T-helper 22 cell (primary cell): Measurements from ENCODE around the gene EYS.

ENCODE experiments used
- DNase-seq: peaks from one replicate; pipeline ENCODE4 v3.0.0-alpha.2; 2020; ENCODE audit warnings: low read depth

Gene EYS

GRCh38 chr6:64831680-64832079 is 875.3 kb downstream of the EYS start:
- no peak for DNase-seq

DNA sequence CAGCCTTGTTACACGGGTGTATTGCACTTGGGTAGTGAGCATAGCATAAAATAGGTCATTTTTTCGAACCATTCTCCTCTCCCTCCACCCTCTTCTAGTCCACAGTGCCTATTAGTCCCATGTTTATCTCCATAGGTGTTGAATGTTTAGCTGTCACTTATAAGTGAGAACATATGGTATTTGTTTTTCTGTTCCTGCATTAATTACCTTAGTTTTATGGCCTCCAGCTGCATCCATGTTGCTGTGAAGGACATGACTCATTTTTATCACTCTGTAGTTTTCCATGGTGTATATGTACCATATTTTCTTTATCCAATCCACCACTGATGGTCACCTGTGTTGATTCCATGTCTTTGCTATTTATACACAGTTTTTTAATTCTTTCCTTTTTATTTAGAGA is 889.5 kb downstream of the EYS start:
- no peak for DNase-seq

- no peak for DNase-seq
These were observed 891.3 kb downstream of the EYS start for GRCh38 chr6:64815718-64816117.

DNA sequence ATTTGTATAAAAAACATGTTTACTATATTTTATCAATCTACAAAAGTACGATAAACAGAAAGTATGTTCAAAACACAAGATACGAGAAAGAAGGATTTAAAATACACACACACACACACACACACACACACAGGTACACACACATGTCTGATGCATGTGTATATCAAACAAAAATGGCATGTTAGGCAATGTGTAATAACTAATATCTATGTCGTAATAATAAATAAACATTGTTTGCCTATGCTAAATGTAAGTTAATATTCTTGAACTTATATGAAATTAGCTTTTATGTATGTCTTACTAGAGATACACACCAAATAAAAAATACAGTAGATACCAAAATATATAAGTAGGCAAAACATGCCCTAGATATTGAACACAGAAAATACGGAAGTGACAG is 894.9 kb downstream of the EYS start:
- DNase-seq, result no peak

GRCh38 chr6:64811119-64811518 is 895.9 kb downstream of the EYS start:
- no peak for DNase-seq

- no peak for DNase-seq
These were observed 899.2 kb downstream of the EYS start for GRCh38 chr6:64807785-64808184.

DNA sequence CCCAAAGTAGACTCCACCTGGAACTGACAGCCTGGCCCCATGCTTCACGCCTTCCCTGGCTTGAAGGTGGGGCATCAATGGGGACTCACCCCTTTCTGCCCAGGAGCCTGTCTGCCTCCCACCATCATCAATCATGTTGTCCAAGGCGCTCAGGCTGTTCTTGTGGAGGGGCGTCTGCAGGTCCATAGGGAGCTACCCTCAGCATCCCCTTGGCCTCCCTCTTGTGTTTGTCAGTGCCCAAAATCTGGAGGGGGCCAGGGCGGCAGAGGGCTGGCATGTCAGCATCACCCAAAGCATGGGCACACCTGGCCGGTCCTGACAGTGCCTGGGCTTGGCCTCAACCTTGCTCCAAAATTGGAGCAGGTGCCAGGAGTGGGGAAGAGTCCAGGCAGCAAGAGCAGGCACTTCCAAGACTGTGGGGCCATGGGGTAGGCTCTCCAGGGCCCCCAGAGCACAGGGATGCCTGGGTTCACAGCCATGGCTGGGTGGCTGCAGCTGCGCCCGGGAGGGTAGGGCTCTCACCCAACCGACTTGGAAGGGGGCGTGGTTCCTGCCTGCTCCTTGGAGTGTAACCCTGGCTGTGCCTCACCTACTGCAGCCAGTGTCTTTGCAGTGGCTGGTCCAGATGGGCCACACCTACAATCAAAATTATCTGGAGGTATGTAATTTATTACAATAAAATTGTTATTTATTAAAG is 903.4 kb downstream of the EYS start:
- no peak for DNase-seq

GRCh38 chr6:64792534-64792933 is 914.5 kb downstream of the EYS start:
- DNase-seq, result no peak

GRCh38 chr6:64789476-64789875 is 917.5 kb downstream of the EYS start:
- no peak for DNase-seq

GRCh38 chr6:64786736-64787135 is 920.3 kb downstream of the EYS start:
- DNase-seq, result no peak

- DNase-seq, result no peak
These were observed 924.1 kb downstream of the EYS start for GRCh38 chr6:64782877-64783276.

DNA sequence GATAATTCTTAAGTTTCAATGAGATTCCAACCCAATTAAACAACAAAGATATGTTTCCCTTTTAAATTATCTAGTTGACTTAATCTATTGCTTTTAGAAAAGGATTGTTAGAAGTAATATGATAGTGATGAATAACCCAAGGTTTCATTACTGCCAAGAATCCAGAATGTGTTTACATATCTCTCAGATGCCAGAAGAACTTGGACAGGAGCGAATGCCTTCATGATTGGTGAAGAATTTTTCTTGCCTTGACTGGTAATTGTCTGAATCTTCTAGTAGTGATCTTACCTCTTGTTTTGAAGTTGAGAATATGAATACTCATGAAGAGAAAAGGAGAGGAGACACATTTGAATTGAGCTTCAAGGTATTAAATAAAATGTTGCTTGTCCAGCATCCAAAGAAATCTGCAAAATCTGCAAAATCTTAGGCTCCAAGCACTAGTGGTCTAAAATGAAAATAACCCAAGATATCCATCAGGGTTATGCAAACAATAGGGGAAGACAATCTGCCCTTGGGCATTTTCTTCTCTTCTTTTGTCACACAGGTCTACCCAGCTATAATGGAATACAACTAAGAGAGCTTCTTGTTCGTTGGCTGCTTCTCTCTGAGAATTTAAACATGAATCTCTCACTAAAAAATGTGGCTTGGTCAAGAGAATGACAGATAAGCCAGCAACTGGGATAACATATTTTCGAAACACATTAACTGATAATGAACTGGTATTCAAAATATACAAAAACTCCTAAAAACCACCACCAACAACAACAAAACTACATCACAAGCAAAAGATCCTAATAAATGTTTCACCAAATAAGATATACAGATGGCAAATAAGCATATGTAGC is 928.9 kb downstream of the EYS start:
- no peak for DNase-seq

- no peak for DNase-seq
These were observed 930.7 kb downstream of the EYS start for GRCh38 chr6:64776359-64776758.

DNA sequence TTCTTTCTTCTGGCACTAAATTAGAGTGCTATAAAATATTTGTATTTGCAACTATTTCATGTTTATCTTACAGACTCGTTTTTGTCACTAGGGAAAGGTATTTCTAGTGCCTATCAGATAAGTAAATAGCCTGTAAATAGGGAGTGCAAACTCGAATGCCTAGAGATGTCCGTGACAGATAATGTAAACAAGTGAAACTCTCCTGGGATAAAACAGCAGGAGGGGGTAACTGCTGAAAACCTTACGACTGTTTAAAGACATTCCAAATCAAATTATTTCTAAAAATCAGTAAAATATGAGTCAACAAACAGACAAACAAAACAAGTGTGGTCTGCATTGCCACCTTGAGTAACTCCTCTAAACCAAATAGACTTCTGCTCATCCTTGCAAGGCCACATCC is 932.1 kb downstream of the EYS start:
- DNase-seq, result no peak

GRCh38 chr6:64750910-64751309 is 956.1 kb downstream of the EYS start:
- DNase-seq, result no peak

GRCh38 chr6:64737418-64737817 is 969.6 kb downstream of the EYS start:
- DNase-seq, result no peak

DNA sequence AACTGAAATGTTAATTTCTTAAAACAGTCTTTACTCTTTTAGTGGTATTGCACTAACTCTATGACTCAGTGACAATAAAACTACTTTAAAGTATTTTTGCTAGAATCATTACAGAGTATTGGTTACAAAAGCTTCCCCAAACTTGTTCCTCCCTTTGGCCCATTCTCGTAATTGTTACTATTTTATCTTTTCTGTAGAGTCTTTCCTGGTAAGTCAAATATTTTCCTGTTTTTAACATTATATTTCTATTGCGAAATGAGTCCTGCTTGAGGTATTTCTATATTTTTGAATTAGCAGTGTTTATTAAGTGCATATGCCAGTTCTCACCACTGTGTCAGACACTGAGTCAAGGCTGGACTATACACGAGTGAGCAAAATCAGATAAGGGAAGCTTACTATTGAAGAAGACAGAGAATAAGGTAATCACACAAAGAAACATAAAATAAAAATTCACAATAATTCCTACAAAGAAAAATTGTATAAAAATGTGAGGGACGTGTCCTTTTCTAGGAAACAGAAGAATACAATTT is 970.5 kb downstream of the EYS start:
- no peak for DNase-seq

DNA sequence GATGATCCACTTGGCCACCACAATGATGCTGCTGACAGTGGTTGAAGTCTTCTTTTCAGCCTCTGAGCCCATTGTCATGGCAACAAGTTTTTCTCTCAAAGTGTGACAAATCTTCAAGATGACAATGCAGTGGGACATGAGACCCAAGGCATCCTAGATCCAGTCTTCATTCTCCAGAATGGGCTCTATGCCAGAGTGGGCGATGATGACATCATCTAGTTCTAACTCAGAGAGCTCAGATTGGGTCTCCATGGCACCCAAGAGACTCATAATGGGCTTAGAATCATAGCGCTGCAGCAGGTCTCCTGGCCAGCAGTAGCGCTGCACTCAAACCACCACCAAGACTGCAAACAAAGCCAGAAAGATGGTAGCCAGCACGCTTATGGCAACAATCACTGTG is 973.6 kb downstream of the EYS start:
- no peak for DNase-seq

GRCh38 chr6:64732888-64733287 is 974.1 kb downstream of the EYS start:
- DNase-seq, result no peak

DNA sequence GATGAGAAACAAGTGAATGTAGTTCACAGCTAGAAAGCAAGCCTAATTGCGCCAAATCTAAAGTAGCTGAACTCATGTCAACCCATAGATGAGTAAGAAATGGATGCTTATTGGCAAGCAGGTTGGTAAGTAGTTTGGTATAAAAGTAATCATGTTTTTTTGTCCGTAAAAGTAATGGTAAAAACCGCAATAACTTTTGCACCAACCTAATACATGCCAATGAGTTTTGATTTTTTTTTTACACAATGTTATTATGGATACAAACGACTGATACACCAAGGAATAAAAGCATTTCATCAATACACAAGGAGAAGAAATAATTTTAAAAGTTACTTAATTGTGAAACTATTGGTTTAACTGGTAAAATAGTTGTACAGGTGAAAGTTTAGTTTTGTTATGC is 977.5 kb downstream of the EYS start:
- DNase-seq, result no peak

GRCh38 chr6:64727075-64727474 is 980.0 kb downstream of the EYS start:
- DNase-seq, result no peak

DNA sequence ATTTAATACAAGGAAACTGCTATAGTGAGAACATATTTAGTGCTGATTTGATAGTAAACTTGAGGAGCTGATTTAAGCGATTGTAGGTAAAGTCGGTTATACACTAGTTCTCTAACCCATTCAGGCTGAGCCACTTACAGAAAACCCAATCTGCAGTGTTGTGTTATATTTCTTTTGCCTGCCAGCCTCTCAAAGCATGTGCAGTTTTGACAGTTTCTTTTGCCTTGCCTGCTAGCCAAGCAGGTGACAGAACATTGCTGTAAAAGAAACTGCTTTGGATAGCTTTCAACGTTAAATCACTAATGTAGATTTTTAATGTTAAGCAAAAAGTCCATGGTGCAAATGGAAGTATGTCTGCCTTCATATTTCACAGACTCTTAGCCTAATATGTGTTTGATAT is 982.9 kb downstream of the EYS start:
- no peak for DNase-seq

- no peak for DNase-seq
These were observed 983.5 kb downstream of the EYS start for GRCh38 chr6:64723327-64724058.
